GM18499 (cell line): ENCODE data around the gene NBPF9.
"Not testable (repeated sequence)": the region's sequence is repeated elsewhere in the genome, so short reads cannot be mapped to it uniquely, and the experiment has no call there.

Experiments
- ATAC-seq: cut with Tn5 transposase; IDR thresholded peaks from one replicate; pipeline ENCODE4 v1.9.1; 2021; ENCODE audit warnings: moderate number of reproducible peaks; ENCODE audit not compliant: insufficient read depth, unreplicated experiment

Gene NBPF9

GRCh38 chr1:149103109-149104081 is at the start of gene NBPF9:
TSS of gene NBPF9 (minus strand) at chr1:149103551. CDS start at chr1:149082139, 21,412 bp downstream.
- not testable (repeated sequence) for ATAC-seq

- ATAC-seq = not testable (repeated sequence)
Measured at GRCh38 chr1:149149909-149150308, 46.6 kb upstream of the NBPF9 start.

- not testable (repeated sequence) for ATAC-seq
Measured at GRCh38 chr1:149137585-149137984, 34.2 kb upstream of the NBPF9 start.

GRCh38 chr1:149130938-149131337 is 27.6 kb upstream of the NBPF9 start:
- not testable (repeated sequence) for ATAC-seq

GRCh38 chr1:149129245-149129644 is 25.9 kb upstream of the NBPF9 start:
- ATAC-seq = not testable (repeated sequence)

- ATAC-seq = not testable (repeated sequence)
Measured at GRCh38 chr1:149126555-149127145, 23.3 kb upstream of the NBPF9 start.

- ATAC-seq = not testable (repeated sequence)
Measured at GRCh38 chr1:149123948-149124926, 20.9 kb upstream of the NBPF9 start.

GRCh38 chr1:149112828-149113227 is 9.5 kb upstream of the NBPF9 start:
- not testable (repeated sequence) for ATAC-seq

GRCh38 chr1:149110343-149110742 is 7.0 kb upstream of the NBPF9 start:
- not testable (repeated sequence) for ATAC-seq

- ATAC-seq = not testable (repeated sequence)
Measured at GRCh38 chr1:149102574-149102973, 777 bp downstream of the NBPF9 start.

GRCh38 chr1:149098276-149098675 is 5.1 kb downstream of the NBPF9 start:
- ATAC-seq = not testable (repeated sequence)

- ATAC-seq = not testable (repeated sequence)
Measured at GRCh38 chr1:149093155-149093554, 10.2 kb downstream of the NBPF9 start.

- ATAC-seq = not testable (repeated sequence)
Measured at GRCh38 chr1:149075505-149076127, 27.7 kb downstream of the NBPF9 start.

GRCh38 chr1:149064611-149065010 is 38.7 kb downstream of the NBPF9 start:
- ATAC-seq = not testable (repeated sequence)

GRCh38 chr1:149043056-149043455 is 60.3 kb downstream of the NBPF9 start:
- not testable (repeated sequence) for ATAC-seq

- ATAC-seq = not testable (repeated sequence)
Measured at GRCh38 chr1:149033916-149034315, 69.4 kb downstream of the NBPF9 start.

GRCh38 chr1:149024327-149024726 is 79.0 kb downstream of the NBPF9 start:
- not testable (repeated sequence) for ATAC-seq

GRCh38 chr1:149018577-149018976 is 84.8 kb downstream of the NBPF9 start:
- not testable (repeated sequence) for ATAC-seq

- ATAC-seq = not testable (repeated sequence)
Measured at GRCh38 chr1:149016626-149017025, 86.7 kb downstream of the NBPF9 start.
